Epidermal melanocyte (primary cell): Measurements from ENCODE around the gene TUFM.
"Not testable (repeated sequence)": the region's sequence is repeated elsewhere in the genome, so short reads cannot be mapped to it uniquely, and the experiment has no call there.

ENCODE experiments used
- DNase-seq: peaks from one replicate; pipeline ENCODE4 v3.0.0; 2011; ENCODE audit warnings: low spot score; ENCODE audit not compliant: insufficient read length

The TUFM gene

GRCh38 chr16:28846080-28846932, at the start of gene TUFM:
TSS of gene TUFM (minus strand) at chr16:28846348. CDS start at chr16:28846269, 79 bp downstream.
- DNase-seq = peak; percentile 91

- no peak for DNase-seq
Observed at GRCh38 chr16:28895609-28896008, 49.5 kb upstream of the TUFM start.

- DNase-seq = no peak
Observed at GRCh38 chr16:28893291-28893690, 47.1 kb upstream of the TUFM start.

DNA sequence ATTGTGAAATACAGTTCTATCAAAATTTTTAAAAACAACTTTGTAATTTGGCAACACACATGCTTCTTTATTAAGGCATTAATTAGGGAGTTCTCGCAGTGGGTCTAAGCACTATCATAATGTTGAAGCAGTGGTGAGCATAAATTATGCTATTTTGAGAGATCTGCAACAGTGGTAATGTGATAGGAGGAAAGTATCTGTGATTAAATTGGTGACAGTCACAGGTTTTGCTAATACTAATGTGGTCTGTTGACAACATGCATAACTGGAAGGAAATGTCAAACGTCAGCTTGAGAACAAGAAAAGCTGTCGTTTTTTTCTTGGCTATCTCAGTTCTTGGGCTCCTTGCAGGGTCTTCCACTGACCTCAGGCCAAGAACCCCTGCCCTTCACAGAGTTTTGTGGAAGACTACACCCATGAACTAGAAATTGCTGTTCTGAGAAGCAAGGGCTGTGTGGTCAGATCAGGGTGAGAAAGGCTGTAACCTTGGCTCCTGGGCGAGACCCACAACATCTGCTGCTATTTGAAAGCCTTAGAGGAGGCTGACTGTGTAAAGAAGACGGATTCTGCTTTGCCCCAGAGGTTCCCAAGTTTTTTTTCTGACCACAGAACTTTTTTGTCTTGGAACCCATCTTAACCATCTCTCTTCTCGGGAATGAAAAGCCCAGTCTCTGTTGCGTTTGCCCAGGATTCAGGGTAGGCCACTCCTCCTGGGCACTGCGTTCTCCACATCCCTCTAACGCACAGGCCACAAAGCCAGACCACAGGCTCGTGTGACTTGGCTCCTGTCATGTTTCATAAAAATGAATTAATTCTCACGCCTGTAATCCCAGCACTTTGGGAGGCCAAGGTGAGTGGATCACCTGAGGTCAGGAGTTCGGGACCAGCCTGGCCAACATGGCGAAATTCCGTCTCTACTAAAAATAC, 46.1 kb upstream of the TUFM start:
- no peak for DNase-seq

DNA sequence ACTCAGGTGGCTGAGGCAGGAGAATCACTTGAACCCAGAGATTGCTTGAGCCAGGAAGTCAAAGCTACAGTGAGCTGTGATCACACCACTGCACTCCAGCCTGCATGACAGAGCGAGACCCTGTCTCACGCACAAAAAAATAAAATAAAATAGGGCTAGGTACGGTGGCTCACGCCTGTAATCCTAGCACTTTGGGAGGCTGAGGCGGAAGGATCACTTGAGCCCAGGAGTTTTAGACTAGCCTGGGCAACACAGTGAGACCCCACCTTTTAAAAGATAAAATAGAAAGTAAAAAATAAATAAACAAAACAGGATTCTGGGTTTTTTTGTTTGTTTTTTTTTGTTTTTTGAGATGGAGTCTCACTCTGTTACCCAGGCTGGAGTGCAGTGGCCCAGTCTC, 44.2 kb upstream of the TUFM start:
- not testable (repeated sequence) for DNase-seq

DNA sequence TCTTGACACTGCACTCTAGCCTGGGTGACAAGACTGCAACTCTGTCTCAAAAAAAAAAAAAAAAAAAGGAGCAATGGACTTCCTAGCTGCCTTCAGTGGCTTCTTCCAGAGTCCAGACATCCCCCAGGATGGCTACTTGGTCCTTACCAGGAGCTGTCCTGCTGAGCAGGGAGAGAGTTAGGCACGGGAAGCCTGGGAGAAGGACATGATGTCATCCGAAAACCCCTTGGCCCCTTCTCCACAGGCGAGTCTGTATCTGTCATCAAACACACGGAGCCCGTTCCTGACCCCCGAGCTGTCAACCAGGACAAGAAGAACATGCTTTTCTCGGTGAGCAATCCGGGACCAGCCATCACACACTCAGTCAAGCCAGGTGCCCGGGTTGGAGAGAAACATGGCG, 40.8 kb upstream of the TUFM start:
- no peak for DNase-seq

DNA sequence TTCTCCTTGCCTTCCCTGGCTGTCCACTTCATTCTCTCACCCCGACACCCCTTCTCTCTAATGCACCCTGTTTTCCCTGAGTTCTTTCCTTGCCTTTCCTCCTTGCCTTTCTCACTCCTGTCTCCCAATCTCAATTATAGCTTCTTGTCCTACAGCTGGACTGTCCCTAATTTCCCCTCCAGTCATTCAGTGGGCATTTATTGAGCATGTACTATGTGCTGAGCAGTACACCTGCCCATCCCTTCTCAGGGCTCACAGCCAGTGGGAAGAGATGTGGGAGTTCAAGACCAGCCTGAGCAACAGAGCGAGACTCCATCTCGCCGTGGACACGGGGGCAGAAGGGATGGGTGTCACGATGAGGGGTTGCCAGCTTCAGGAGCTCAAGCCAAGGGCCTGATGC, 37.9 kb upstream of the TUFM start:
- DNase-seq = no peak

DNA sequence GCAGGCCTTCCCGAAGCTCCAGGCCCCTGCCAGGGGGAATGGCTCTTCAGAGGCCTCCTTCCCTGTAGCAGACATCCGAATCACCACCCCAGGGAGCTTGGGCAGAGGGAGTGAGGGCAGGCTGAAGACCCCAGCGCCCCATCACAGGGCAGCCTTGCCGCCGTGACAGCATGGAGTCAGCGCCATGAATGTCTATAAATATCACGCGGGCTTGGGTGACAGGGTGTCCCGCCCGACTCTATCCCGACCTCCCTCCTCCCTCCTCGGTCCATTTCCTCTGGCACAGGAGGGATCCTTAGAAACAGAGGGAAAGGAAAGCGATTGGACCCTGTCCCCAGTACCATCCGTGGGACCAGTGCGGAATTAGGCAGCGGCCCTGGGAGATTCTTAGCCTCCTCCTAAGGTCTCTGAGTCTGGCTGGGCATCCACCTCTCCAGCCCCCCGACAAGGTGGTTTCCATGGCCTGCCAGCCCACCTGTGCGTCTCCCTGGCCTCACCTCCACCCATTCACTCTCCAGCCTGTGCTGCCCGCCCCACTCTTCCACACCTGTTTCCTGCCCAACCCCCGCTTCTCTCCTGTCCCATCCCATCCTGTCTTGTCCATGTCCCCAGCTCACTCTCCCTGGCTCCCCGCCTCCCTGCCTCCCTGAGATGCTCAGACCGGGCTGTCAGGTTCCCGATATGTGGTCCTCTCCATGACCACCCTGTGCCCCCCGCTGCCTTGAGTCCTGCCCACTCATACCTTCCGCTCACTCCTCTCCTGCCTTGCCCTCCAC, 37.3 kb upstream of the TUFM start:
- no peak for DNase-seq

DNA sequence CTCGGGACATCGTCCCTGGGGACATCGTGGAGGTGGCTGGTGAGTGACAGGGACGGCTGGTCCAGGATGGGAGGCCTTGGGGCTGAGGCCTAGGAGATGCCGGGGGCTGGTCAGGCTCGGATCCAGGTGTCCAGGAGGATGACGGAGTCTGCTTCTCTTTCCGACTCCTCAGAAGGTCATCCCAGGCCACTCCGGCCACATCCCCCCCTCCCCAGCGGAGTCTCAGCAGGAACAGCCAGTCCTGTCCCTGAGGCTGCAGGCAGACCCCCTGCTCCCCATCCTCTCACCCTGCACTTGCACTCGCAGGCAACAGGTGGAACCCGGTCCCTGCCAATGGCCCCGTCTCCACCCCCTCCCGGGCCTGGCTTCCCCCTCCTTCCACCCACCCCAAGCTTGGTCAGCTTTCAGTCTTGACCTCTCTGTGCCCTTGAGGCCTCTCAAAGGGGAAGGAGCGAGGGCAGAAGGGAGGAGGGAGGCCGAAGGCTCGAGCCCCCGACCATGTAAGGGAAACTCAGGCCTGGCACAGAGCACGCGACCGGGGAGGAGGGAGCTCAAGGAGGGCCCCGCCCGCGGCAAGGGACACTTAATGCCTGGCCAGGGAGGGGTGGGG, 36.5 kb upstream of the TUFM start:
- no peak for DNase-seq

DNA sequence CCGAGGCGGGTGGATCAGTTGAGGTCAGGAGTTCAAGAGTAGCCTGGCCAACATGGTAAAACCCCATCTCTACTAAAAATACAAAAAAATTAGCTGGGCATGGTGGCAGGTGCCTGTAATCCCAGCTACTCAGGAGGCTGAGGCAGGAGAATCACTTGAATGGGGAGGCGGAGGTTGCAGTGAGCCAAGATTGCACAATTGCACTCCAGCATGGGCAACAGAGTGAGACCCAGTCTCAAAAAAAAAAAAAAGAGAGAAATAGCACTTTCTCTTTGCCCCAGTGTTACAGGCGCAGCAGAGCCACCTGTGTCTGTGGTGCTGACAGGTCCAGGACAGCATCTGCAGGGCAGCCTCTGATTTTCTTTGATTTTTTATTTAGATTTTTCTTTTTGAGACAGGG, 35.4 kb upstream of the TUFM start:
- not testable (repeated sequence) for DNase-seq

GRCh38 chr16:28880955-28881354, 34.8 kb upstream of the TUFM start:
- DNase-seq = no peak

DNA sequence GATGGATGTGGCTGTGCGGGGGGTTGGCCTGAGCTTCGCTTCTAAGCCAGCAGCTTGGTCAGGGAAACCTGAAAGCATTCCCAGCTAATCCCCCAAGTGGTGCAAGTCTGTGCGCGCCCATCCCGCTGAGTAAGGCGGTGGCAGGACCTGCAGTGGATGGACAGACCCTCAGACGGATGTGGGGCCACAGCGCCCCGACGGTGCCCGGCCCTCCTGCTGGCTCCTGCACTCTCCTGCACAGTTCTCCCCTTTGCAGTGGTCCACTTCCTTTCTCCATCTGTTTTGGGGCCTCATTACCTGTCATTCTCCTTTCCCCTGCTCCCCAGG, 34.4 kb upstream of the TUFM start:
- no peak for DNase-seq

DNA sequence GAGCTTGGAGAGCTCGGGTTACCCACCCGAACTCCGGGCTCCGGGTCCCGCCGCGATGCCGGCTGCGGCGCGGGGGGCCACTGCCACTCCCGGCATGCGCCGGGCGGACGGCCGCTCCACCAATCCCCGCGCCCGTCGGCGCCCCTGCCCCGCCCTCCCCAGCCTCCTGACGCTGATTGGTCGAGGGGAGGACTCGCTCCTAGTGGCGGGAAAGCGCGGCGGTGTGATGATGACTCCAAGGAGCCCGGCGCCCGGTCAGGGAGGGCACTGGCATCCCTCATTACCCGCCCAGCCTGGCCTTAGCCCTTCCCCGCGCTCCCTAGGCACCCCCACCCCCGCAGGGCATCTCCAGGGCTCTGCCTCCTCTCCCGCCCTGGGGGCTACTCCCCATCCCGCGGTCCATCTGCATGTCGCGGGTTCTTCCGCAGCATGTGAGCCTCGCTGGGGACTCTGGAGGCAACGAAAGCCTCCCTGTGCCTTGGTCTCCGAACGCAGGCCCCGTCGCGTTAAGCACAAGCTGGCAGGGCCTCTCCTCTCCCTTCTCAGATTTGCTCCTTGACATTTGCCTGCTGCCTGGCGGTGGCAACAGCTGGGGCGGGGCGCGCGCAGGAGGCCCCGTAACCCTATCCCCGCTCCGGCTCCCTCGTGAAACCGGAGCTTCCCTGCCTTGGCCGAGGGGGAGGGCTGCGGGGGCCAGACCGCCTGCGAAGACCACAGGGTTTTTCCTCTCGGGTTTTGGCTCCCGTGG, 33.9 kb upstream of the TUFM start:
- peak; percentile 97 for DNase-seq

DNA sequence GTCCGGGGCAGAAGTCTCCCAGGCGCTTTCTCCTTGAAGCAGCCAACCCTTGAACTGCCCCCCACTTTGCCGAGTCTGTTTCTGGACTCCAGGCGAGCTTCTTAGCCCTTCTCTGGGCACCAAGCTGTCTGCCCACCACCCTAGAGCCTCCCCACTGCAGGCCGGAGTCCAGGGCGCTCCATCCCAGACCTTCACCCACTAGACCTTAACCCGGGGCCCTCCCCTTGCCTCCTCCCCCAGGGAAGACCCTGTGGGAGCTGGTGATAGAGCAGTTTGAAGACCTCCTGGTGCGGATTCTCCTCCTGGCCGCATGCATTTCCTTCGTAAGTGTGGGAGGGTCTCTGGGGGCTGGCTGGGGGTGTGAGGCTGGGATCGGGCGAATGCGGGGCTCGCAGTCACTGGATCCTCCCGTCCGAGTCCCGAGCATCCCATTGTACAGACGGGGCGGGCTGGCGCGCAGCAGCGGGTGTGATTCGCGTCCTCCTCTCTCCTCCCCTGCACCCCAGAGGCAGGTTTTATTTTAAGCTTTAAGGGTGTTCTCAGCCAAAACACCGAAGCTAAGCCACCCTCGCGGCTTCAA, 33.2 kb upstream of the TUFM start:
- DNase-seq = no peak

GRCh38 chr16:28878083-28878926, 32.2 kb upstream of the TUFM start, which contains the start of gene ATP2A1:
TSS of gene ATP2A1 (plus strand) at chr16:28878488. CDS start at chr16:28878672, 184 bp downstream.
- DNase-seq = no peak

DNA sequence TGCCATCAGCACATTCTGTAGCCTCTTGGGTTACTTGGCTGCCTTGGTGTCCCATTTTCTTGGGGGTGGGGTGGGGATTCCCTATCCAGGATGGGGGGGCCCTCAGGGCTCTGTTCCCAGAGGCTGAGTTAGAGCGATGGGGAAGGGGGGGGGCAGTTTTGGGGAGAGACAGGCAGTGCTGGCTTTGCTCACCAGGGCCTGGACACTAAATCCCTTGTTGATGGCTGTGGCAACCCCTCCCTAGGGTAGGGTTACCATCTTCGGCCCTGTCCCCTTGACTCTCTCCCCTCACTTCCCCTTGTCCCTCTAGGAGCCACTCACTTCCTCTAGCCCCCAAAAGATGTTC, 31.5 kb upstream of the TUFM start:
- DNase-seq = no peak

DNA sequence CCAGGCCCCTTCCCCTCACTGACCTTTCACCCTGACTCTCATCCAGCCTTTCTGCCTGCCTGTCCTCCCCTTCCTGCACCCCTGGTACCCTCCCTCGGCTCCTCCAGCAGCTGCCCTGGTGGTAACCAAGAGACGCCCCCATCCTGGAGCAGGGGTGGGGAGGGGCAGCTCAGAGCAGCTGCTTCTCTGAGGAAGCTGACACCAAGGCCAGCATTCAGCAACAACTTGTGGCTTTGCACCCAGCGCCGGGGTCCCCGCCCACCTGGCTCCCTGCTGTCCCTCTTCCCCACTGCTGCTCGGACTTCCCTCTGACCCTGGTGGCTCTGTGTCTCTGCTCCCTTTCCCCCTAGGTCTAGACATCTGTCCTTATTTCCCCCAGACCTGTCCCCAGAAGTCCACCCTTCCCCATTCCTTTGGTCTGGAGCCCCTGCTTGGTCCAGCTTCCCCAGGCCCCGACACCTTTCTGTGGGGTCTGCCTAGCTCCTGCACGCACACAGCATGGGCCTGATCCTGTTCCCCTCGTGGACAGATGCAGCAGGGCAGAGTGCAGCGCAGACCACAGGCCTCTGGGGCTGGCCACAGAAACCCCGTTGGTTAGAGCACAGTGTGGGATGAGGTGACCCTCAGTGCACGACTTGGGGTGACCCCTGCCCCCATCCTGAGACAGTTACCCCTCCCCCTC, 31.0 kb upstream of the TUFM start:
- no peak for DNase-seq

DNA sequence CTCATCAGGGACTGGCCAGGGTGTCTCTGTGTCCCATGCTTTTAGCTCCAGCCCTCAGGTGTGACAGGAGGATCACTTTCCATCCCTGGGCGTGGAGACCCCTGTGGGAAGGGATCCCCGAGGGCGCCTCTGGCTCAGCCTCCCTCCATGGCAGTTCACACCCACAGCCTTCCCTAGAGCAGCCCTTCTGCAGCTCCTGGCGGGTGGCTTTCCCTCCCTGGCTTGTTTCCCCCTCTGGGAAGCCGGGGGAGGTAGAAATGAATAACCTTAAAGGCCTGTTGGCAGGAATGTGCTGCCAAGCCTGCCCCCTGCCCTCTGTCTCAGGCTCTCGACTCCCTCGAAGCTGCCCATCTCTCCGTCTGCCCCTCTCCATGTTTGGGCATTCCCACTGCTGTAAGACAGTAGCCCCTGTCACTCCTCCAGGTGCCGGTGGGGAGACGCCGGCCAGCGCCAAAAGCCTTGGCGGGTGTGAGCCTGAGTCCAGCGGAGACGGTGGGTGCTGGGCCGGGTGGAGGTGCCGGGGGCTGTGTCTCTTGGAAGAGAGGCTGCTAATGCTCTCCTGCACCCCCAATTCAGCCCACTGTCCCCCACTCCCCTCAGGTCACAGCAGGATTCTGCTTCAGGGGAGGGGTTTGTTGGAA, 30.0 kb upstream of the TUFM start:
- no peak for DNase-seq
